T-helper 2 cell treated with Interferon-gamma antibody and Interleukin-4, amounts not matched to agents 100 ng/mL and 5 ng/mL, for 36 hours (primary cell): ENCODE results near the gene MICU2. TPM values are rescaled to one million over a fixed set of nuclear protein-coding genes. Genes with fewer than 3 reads are reported as not detected.

Experiments used
- intact Hi-C: fragments of 100-400 bp; cut with micrococcal nuclease; formaldehyde crosslinking; loops from one replicate; pipeline ENCODE4 v1.15.1; 2023
- total RNA-seq: library from RNA; stranded (reverse); gene quantifications from 2 replicates; pipeline ENCODE4 v1.2.3, GENCODE V29; 2022

MICU2 gene
- total RNA-seq: 35.3 and 37.0 TPM in 2 replicates

- intact Hi-C loops: loop anchor here (1.0 to 5.0 kb wide), 10 partner anchors 68 to 1774 kb away; partner anchors contain the start of genes FGF9, MRPL57, SKA3 and XPO4
Measured at GRCh38 chr13:21603531-21604448, at the start of gene MICU2. Gene MICU2 (minus strand): TSS chr13:21604170. CDS start chr13:21604148, 22 bp downstream.

GRCh38 chr13:21641629-21642028 lies 37.7 kb upstream of the MICU2 start:
- intact Hi-C loops: no loop called here

GRCh38 chr13:21639561-21639960 lies 35.6 kb upstream of the MICU2 start:
- intact Hi-C loops: loop anchor here (5.0 kb wide), 1 partner anchor 1383 kb away; no protein-coding TSS in a partner anchor

- intact Hi-C loops: loop anchor here (1.0 to 5.0 kb wide), 2 partner anchors 640 to 1384 kb away; no protein-coding TSS in a partner anchor
Measured at GRCh38 chr13:21638319-21639282, 34.6 kb upstream of the MICU2 start.

- intact Hi-C loops: loop anchor here (5.0 kb wide), 1 partner anchor 1385 kb away; no protein-coding TSS in a partner anchor
Measured at GRCh38 chr13:21637296-21637695, 33.3 kb upstream of the MICU2 start.

GRCh38 chr13:21636656-21637055 lies 32.7 kb upstream of the MICU2 start:
- intact Hi-C loops: loop anchor here (5.0 kb wide), 1 partner anchor 1386 kb away; no protein-coding TSS in a partner anchor

- intact Hi-C loops: no loop called here
Measured at GRCh38 chr13:21632196-21632595, 28.2 kb upstream of the MICU2 start.

- intact Hi-C loops: no loop called here
Measured at GRCh38 chr13:21625366-21625765, 21.4 kb upstream of the MICU2 start.

GRCh38 chr13:21620861-21621260 lies 16.9 kb upstream of the MICU2 start:
- intact Hi-C loops: no loop called here

GRCh38 chr13:21619633-21620220 lies 15.8 kb upstream of the MICU2 start:
- intact Hi-C loops: no loop called here

- intact Hi-C loops: no loop called here
Measured at GRCh38 chr13:21616880-21617279, 12.9 kb upstream of the MICU2 start.

- intact Hi-C loops: no loop called here
Measured at GRCh38 chr13:21616205-21616866, 12.4 kb upstream of the MICU2 start.

- intact Hi-C loops: no loop called here
Measured at GRCh38 chr13:21615427-21615826, 11.5 kb upstream of the MICU2 start.

GRCh38 chr13:21613791-21614190 lies 9.8 kb upstream of the MICU2 start:
- intact Hi-C loops: no loop called here

- intact Hi-C loops: no loop called here
Measured at GRCh38 chr13:21611385-21611784, 7.4 kb upstream of the MICU2 start.

GRCh38 chr13:21610687-21611086 lies 6.7 kb upstream of the MICU2 start:
- intact Hi-C loops: no loop called here

GRCh38 chr13:21608961-21609360 lies 5.0 kb upstream of the MICU2 start:
- intact Hi-C loops: no loop called here

- intact Hi-C loops: no loop called here
Measured at GRCh38 chr13:21606796-21607195, 2.8 kb upstream of the MICU2 start.

- intact Hi-C loops: no loop called here
Measured at GRCh38 chr13:21606251-21606650, 2.3 kb upstream of the MICU2 start.

- intact Hi-C loops: no loop called here
Measured at GRCh38 chr13:21596722-21597121, 7.2 kb downstream of the MICU2 start.

- intact Hi-C loops: no loop called here
Measured at GRCh38 chr13:21595546-21595822, 8.5 kb downstream of the MICU2 start.
